Activated T-cell treated with anti-CD3 and anti-CD28 coated beads for 24 hours (primary cell): ENCODE results near the gene NRL.

Source experiments
- DNase-seq: peaks from one replicate; pipeline ENCODE4 v3.0.0-alpha.2; 2020; ENCODE audit warnings: low read depth

The NRL gene

DNA sequence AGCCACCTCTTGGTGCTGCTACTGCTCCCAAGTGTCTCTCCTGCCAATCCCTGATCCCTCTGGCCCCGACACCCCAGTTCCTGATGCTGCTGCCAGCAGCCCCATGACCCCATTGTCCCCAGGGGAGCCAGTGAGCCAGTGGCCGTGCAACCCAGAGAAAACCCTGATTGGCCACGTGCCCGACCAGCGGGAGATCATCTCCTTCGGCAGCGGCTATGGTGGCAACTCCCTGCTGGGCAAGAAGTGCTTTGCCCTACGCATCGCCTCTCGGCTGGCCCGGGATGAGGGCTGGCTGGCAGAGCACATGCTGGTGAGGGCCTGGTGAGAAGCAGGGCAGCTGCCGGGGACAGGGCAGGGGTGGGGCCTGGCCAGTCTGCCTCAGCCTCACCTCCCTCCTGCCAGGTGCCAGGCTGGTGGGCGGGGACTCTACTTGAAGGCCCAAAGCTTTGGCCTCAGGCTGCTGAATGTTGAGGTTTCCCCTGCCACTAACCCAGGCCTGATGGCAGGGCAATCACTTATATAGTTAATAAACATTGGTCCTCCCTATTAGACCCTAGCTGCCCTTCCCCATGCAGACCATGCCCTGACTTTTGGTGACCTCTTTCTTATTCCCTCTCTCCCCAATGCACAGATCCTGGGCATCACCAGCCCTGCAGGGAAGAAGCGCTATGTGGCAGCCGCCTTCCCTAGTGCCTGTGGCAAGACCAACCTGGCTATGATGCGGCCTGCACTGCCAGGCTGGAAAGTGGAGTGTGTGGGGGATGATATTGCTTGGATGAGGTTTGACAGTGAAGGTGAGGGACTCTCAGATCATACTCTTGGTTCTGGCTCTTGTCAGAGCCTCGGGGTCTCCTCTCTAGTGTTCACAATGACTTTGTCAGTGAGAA, 15.6 kb downstream of the NRL start:
- DNase-seq: no peak

GRCh38 chr14:24098229-24098926, 16.4 kb downstream of the NRL start:
- no peak for DNase-seq

GRCh38 chr14:24096545-24097181, 18.1 kb downstream of the NRL start:
- no peak for DNase-seq

- peak; percentile 57 for DNase-seq
Observed at GRCh38 chr14:24095271-24096068, 19.3 kb downstream of the NRL start.

GRCh38 chr14:24094841-24095270, 19.9 kb downstream of the NRL start:
- no peak for DNase-seq

DNA sequence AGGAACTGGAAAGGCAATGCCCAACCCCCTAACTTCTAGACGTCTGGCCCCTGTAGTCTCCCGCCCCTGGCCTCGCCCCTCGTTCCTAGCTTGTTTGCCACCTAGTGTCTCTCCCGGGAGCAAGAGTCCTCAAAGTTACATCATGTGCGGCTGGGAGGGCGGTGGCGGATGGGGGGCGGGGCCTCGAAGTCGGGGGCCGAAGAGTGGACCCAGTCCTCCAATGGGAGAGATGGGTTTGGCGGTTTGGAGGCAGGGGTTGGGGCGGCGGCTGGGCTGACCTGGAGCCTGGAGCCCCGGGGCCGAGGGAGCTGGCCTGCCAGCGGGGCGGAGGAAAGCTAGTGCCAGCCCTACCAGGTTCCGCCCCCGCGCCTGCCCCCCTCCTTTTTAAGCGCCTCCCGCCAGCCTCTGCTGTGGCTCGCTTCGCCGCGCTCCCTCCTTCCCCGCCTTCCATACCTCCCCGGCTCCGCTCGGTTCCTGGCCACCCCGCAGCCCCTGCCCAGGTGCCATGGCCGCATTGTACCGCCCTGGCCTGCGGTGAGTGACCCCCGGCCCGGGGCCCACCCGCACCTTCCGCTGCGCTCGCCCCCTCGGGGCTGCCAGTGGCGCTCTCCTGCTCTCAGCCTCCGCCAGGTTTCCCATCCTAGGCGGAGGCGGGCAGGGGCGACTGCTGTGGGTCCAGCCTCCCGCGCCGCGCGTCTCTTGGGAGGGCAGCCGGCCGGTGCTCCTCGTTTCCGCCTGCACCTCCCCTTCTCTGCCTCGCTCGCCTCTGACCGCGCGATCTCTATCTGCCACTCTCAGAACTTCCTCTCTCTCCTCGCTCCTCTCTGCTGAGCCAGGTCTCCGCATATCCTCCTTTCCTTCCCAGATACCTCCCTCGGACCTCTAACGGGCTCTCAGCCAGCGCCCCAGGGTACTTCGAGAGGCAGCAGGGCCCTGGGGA, 20.6 kb downstream of the NRL start, which contains the start of gene PCK2:
Gene PCK2 (plus strand): TSS at position 411 of the 940 bp plus-strand sequence. CDS start 95 bp downstream, at position 506.
- DNase-seq: peak; percentile 74

DNA sequence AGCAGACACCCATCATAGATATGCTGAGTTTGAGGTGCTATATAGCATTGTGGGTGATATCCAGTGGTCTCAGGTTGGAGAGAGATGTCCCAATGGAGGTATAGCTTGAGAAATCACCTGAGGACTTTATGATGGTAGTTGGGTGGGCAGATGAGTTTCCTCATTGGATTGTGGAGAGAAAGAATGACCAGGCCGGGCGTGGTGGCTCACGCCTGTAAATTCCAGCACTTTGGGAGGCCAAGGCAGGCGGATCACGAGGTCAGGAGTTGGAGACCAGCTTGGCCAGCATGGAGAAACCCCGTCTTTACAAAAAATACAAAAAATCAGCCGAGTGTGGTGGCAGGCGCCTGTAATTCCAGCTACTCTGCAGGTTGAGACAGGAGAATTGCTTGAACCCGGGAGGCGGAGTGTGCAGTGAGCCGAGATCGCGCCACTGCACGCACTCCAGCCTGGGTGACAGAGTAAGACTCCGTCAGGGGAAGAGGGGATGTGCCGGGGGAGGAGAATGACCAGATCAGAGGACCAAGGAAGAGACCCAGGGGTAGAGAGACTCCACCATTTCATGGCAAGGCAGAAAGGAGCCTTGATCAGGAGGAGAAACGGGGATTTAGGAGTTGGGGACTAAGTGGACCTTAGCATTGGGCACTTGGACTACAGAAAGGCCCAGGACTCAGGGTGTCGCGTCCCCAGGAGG, 21.4 kb downstream of the NRL start:
- no peak for DNase-seq

- DNase-seq: no peak
Observed at GRCh38 chr14:24092505-24093206, 22.1 kb downstream of the NRL start.

GRCh38 chr14:24092110-24092504, 22.6 kb downstream of the NRL start:
- DNase-seq: no peak

DNA sequence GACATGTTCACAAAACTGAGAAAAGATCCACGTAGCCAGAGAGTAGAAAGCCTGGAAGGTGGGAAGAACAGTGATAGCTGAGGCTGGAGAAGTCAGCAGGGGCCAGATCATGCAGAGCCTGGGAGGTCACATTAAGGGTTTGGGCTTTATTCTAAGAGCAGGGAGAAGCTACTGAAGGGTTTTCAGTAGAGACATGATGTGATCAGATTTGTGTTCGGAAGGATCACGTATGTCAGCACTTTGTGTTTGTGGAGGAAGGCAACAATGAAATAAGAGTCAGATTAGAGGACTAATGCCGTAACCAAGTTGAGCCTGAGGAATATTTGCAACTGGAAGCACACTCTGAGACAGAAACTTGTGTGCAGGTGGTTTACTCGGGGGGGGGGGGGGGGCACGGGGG, 24.9 kb downstream of the NRL start:
- DNase-seq: no peak

DNA sequence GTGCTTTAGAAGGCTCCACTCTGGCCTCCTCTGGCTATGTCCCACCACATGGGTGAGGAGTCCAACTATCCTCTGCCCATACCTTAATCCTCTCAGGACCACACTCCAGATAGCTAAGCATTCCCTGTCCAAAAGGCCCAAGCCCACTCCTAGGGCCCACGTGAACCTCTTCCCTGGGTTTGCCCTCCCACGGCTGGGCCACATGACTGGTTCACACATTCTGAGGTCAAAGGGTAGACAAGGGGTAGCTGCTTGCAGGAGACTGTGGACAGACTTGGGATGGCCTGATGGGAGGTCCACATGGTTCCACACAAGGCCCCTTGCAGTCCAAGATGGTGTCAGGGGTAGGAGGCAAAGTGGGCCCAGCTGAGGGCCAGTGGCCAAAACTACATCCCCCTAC, 26.7 kb downstream of the NRL start:
- no peak for DNase-seq

- no peak for DNase-seq
Observed at GRCh38 chr14:24087004-24087403, 27.7 kb downstream of the NRL start.

DNA sequence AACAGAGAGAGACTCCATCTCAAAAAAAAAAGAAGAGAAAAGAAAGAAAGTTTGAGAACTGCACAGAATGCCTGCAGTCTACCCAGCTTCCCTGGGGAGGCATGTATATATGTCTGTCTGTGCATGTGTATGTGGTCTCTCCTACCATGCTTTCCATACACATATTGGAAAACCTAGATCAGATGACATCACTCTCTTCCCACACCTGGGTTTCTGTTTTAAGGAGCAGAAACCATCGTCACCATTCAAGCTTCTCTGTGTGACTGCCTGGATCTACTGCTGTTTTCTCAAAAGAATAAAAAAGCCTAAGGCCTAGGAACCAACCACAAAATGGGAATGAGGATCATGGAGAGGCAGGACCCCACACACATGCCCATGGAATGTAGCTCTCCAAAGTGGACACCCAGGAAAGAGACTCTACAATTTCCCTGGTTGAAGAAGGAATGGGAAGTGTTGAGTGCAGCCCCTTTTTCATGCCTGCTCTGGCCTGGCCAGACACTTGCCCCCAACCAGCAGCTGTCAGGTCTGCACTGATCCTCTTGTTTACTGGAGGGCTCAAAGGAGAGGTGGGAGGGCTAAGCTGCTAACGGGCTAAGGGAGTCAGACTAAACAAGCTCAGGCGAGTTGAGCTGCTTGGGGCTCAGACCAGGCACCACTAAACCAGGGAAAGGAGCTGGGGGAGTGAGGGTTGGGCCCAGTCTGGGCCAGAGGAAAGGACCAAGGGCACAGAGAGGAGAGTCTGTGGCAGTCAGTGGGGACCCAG, 28.4 kb downstream of the NRL start:
- no peak for DNase-seq

DNA sequence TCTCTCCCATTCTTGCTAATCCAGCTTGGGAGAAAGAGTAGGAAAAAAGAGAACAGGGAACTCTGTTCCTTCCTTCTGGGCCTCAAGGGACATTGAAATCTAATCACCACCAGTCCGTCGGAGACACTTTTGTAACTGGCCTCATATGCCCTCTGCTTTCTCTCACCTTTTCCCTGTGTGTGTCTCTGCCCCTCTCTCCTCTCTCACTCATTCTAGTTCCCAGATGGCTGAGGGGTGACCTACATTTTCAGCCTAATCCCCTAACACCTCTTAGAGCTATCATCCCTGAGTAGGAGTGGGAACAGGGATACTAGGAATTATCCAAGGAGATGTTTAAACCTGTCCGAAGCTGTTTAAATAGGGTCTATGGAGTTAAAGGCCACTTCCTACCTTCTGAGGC, 29.5 kb downstream of the NRL start:
- no peak for DNase-seq

DNA sequence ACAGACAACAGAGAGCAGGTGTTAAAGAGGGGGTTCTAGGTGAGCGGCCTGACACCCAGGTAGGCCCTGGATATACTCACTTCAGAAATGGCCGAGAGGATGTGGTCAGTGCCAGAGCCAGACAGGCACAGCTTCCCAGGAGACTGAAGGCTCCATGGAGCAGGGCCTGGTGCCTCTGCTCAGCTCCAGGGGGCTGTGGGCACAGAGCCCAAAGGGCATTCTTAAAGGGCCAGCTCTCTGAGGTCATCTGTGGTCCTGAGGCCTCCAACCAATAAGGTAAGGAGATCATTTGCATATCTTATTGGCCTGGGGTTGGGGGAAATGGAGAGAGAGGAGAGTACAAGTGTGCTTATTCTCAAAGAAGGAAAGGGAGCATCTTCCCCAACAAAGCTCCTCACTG, 30.3 kb downstream of the NRL start:
- no peak for DNase-seq

DNA sequence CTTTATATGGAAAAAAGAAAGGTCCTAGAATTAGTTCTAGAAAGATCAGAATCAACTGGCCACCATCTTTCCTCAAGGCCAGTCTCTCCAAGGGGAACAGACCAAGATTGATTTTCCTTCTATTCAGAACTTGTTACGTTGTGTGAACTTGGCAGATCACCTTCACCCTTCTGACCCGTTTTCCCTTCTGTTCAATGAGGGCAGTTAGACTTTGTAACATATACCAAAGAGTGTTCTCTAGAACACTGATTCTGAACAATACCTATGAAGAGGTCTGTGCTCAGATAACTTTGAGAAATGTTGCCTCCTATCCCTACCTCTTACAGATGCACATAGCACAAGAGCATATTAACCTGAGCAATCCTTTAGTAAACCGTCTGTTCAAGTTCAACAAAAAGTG, 31.3 kb downstream of the NRL start:
- no peak for DNase-seq

GRCh38 chr14:24082411-24083080, 32.2 kb downstream of the NRL start:
- DNase-seq: no peak

GRCh38 chr14:24081739-24082211, 33.0 kb downstream of the NRL start:
- DNase-seq: no peak
